Astrocyte (in vitro differentiated cells and primary cell): ENCODE measurements around the gene TMEM107. TPM values are rescaled to one million over a fixed set of nuclear protein-coding genes. Genes with fewer than 3 reads are reported as not detected.
A peak's percentile ranks its signal among the peaks of the same experiment; 100 is the strongest.

Source experiments
- DNase-seq: peaks from one replicate; pipeline ENCODE4 v3.0.0-alpha.2; 2010; ENCODE audit warnings: low read depth
- FAIRE-seq: peaks from 2 replicates; lab custom pipeline; 2011; peaks lifted over from hg19 to GRCh38; lab: Jason Lieb, UNC
- H2AFZ ChIP-seq: 2 replicates; pipeline ENCODE4 v1.6.0; 2012; ENCODE audit warnings: low read depth, low read length, inconsistent platforms
- H3K27ac ChIP-seq: 2 replicates; pipeline ENCODE4 v1.5.1; 2011; ENCODE audit warnings: low read depth, low read length, inconsistent platforms
- H3K27me3 ChIP-seq: 2 replicates; pipeline ENCODE4 v1.6.0; 2011; ENCODE audit warnings: low read length, inconsistent platforms; ENCODE audit not compliant: insufficient read depth
- H3K36me3 ChIP-seq: 2 replicates; pipeline ENCODE4 v1.5.1; 2011; ENCODE audit warnings: low read length, inconsistent platforms; ENCODE audit not compliant: insufficient read depth
- H3K4me1 ChIP-seq: 2 replicates; pipeline ENCODE4 v1.5.1; 2011; ENCODE audit warnings: low read length, inconsistent platforms; ENCODE audit not compliant: insufficient read depth
- H3K4me2 ChIP-seq: 2 replicates; pipeline ENCODE4 v1.6.0; 2012; ENCODE audit warnings: low read length, inconsistent platforms
- H3K4me3 ChIP-seq: 2 replicates; pipeline ENCODE4 v1.5.1; 2011; ENCODE audit warnings: low read depth, mild to moderate bottlenecking, low read length, inconsistent platforms; ENCODE audit not compliant: insufficient read depth
- H3K79me2 ChIP-seq: 2 replicates; pipeline ENCODE4 v1.6.0; 2012; ENCODE audit warnings: mild to moderate bottlenecking, low read length, inconsistent platforms; ENCODE audit not compliant: insufficient read depth
- H3K9ac ChIP-seq: 2 replicates; pipeline ENCODE4 v1.6.0; 2012; ENCODE audit warnings: mild to moderate bottlenecking, low read length, inconsistent platforms
- H3K9me3 ChIP-seq: 2 replicates; pipeline ENCODE4 v1.5.1; 2012; ENCODE audit warnings: low read depth, mild to moderate bottlenecking, low read length, inconsistent platforms; ENCODE audit not compliant: insufficient read depth
- H4K20me1 ChIP-seq: 2 replicates; pipeline ENCODE4 v1.6.0; 2012; ENCODE audit warnings: low read length, inconsistent platforms; ENCODE audit not compliant: insufficient read depth
- H3K27ac Mint-ChIP-seq: one replicate; pipeline ENCODE4 v1.8.0; 2021; ENCODE audit warnings: mild to moderate bottlenecking, mixed read lengths; ENCODE audit not compliant: unreplicated experiment
- H3K27me3 Mint-ChIP-seq: one replicate; pipeline ENCODE4 v1.8.0; 2021; ENCODE audit warnings: low read depth, mixed read lengths; ENCODE audit not compliant: unreplicated experiment
- H3K36me3 Mint-ChIP-seq: one replicate; pipeline ENCODE4 v1.8.0; 2021; ENCODE audit warnings: low read depth, mixed read lengths; ENCODE audit not compliant: unreplicated experiment
- H3K4me1 Mint-ChIP-seq: one replicate; pipeline ENCODE4 v1.8.0; 2021; ENCODE audit warnings: low read depth, mixed read lengths; ENCODE audit not compliant: unreplicated experiment
- H3K4me3 Mint-ChIP-seq: one replicate; pipeline ENCODE4 v1.8.0; 2021; ENCODE audit warnings: mild to moderate bottlenecking, moderate library complexity, mixed read lengths; ENCODE audit not compliant: unreplicated experiment
- H3K9me3 Mint-ChIP-seq: one replicate; pipeline ENCODE4 v1.8.0; 2021; ENCODE audit warnings: mild to moderate bottlenecking, mixed read lengths; ENCODE audit not compliant: unreplicated experiment
- EZH2 ChIP-seq: IDR thresholded peaks from 2 replicates; pipeline ENCODE4 v1.6.1; 2012; ENCODE audit warnings: mild to moderate bottlenecking, low read length, inconsistent platforms; ENCODE audit not compliant: insufficient read depth
- total RNA-seq: library from RNA; stranded (reverse); gene quantifications from 2 replicates; pipeline ENCODE4 v1.2.1, GENCODE V29; 2021
- TF ChIP-seq, protein P1 (sequence below): IDR thresholded peaks from 2 replicates; pipeline ENCODE4 v1.5.1; 2011; ENCODE audit warnings: low read depth, mild to moderate bottlenecking, inconsistent platforms, low read length, moderate library complexity; ENCODE audit not compliant: insufficient read depth

TMEM107 gene
- total RNA-seq, 1 donor from 2014 or later: 9.4 TPM

DNA sequence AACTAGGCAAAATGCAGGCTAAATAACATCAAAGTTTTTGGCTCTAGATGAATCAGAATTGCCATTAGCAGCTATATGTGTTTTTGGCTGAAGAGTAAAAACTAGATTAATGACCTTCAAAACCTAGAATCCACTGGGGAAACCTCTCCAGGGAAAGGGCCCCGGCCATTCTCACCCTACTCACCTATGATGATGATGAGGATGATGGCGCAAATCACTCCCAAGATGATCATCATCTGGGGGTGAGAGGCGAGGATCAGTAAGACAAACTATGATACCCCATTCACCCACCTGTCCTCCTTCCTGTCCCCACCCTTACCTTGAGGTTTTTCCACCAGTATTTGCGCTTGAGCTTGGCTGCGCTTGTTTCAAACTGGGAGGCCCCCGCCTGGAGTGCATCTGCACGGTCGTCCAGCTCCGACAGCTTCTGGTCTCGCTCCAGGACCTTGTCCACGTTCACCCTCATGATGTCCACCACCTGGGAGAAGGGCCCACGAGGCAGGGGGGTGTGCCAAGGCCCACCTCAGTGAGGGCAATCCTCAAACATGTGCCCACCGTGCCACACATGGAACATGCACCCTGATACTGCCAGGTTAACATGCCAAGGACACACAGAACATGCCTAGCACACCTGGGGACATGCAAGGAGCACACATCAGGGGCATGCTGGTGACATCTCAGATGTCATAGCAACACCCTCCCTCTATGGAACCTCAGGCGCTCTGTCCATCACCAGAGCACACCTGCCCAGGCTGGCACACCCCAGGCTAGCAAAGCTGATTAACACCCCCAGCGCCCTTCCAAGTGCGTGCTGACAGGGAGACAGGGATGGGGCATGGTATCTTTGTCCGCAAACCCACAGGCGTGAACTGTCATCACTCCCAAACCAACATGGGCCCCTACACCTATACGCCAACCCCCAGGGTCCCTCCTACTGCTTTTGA, 14.6 kb downstream of the TMEM107 start:
- Histone ChIP-seq H3K4me3 (peak overlapping the region; percentile 94), H3K4me1 (peaks cover 43% of the 10 kb centered on the region), H2AFZ (no peak overlapping the region), H3K9ac (peak overlapping the region; percentile 100), H3K27ac (peak overlapping the region; percentile 91), H4K20me1 (peaks cover 37% of the 10 kb centered on the region), H3K27me3 (no peaks in the 10 kb centered on the region), H3K36me3 (peaks cover 11% of the 10 kb centered on the region), H3K4me2 (peak overlapping the region; percentile 93), H3K79me2 (peaks cover 34% of the 10 kb centered on the region), H3K9me3 (no peaks in the 10 kb centered on the region)
- no peaks in the 10 kb centered on the region for H3K9me3 Mint-ChIP-seq
- DNase-seq (no peak), FAIRE-seq (no peak)
- H3K4me3 Mint-ChIP-seq: peak overlapping the region; percentile 87
- peaks cover 25% of the 10 kb centered on the region for H3K4me1 Mint-ChIP-seq
- H3K27me3 Mint-ChIP-seq: no peaks in the 10 kb centered on the region
- TF ChIP-seq, protein P1, sequence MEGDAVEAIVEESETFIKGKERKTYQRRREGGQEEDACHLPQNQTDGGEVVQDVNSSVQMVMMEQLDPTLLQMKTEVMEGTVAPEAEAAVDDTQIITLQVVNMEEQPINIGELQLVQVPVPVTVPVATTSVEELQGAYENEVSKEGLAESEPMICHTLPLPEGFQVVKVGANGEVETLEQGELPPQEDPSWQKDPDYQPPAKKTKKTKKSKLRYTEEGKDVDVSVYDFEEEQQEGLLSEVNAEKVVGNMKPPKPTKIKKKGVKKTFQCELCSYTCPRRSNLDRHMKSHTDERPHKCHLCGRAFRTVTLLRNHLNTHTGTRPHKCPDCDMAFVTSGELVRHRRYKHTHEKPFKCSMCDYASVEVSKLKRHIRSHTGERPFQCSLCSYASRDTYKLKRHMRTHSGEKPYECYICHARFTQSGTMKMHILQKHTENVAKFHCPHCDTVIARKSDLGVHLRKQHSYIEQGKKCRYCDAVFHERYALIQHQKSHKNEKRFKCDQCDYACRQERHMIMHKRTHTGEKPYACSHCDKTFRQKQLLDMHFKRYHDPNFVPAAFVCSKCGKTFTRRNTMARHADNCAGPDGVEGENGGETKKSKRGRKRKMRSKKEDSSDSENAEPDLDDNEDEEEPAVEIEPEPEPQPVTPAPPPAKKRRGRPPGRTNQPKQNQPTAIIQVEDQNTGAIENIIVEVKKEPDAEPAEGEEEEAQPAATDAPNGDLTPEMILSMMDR: no peak
- no peak for TF ChIP-seq EZH2
- peak overlapping the region; percentile 84 for H3K27ac Mint-ChIP-seq
- peaks cover 2% of the 10 kb centered on the region for H3K36me3 Mint-ChIP-seq

DNA sequence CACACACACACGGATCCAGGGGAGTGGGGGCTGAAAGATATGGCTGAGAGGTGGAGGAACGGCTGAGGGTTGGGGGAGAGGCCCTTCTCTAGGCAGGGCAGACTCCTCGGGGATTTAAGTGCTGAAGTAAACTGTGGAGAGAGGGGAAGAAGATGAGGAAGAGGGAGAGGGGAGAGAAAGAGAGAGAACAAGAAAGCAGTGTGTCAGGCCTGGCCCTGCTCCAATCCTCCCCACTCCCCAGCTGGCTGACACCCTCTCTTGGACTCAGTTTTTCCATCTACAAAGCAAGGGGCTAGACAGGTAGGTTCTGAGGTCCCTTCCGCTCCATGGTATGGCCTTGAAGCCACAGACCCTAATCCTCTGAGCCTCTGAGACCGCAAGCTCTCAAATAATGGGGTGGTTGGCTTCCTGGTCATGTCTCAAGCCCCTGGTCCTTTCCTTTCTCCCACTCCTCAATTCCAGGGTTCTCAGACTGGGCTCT, 15.4 kb downstream of the TMEM107 start:
- no peaks in the 10 kb centered on the region for H3K27me3 Mint-ChIP-seq
- peak overlapping the region; percentile 37 for H3K4me3 Mint-ChIP-seq
- Histone ChIP-seq H3K27me3 (no peaks in the 10 kb centered on the region), H3K27ac (no peak overlapping the region), H3K4me1 (peaks cover 46% of the 10 kb centered on the region), H3K9ac (peak overlapping the region; percentile 100), H3K4me2 (peak overlapping the region; percentile 93), H3K36me3 (peaks cover 11% of the 10 kb centered on the region), H3K9me3 (no peaks in the 10 kb centered on the region), H2AFZ (no peak overlapping the region), H4K20me1 (peaks cover 37% of the 10 kb centered on the region), H3K4me3 (peak overlapping the region; percentile 94), H3K79me2 (peaks cover 34% of the 10 kb centered on the region)
- peaks cover 25% of the 10 kb centered on the region for H3K4me1 Mint-ChIP-seq
- peaks cover 2% of the 10 kb centered on the region for H3K36me3 Mint-ChIP-seq
- TF ChIP-seq, protein P1: no peak
- no peak for TF ChIP-seq EZH2
- FAIRE-seq: no peak
- peak overlapping the region; percentile 47 for H3K27ac Mint-ChIP-seq
- H3K9me3 Mint-ChIP-seq: no peaks in the 10 kb centered on the region
- DNase-seq: no peak
